Vagina (tissue), 2 donors: ENCODE measurements around the gene FAM216B.

ENCODE experiments used
- POLR2AphosphoS5 ChIP-seq, 2 donors: sonication (generic); formaldehyde crosslinking; IDR thresholded peaks; one replicate each; pipeline ENCODE4 v1.9.0; 2017; ENCODE audit warnings: antibody characterized with exemption in 2 of 2, mild to moderate bottlenecking in 2 of 2, low read depth in 1 of 2; ENCODE audit not compliant: insufficient read depth in 1 of 2
- TF ChIP-seq, protein P1 (sequence below), 3 experiments: fragments of 450-650 bp in 2 of 3; fragments of 200-600 bp in 1 of 3; sonication (generic) in 1 of 3; IDR thresholded peaks; one replicate each; pipeline ENCODE4 v1.5.1; 2017 to 2019; ENCODE audit warnings: antibody characterized with exemption in 3 of 3, mild to moderate bottlenecking in 2 of 3, moderate library complexity in 2 of 3

DNA sequence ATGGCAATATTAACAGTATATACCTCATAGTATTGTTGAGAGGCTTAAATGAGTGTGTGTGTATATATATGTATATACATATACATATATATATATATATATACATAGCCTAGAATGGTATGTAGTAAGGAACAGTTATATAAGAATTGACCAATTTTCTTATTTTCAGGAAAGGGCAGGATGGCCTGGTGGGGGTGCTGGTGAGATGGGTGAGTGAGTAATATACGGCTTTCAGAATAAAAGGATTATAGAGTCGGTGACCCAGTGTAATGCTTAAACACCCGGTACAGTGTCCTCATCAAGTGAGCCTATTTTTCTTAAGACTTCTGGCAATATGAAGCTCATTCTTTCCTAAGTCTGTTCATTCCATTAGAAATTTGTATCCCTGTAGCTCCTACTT lies 11.7 kb upstream of the FAM216B start:
- TF ChIP-seq, protein P1, sequence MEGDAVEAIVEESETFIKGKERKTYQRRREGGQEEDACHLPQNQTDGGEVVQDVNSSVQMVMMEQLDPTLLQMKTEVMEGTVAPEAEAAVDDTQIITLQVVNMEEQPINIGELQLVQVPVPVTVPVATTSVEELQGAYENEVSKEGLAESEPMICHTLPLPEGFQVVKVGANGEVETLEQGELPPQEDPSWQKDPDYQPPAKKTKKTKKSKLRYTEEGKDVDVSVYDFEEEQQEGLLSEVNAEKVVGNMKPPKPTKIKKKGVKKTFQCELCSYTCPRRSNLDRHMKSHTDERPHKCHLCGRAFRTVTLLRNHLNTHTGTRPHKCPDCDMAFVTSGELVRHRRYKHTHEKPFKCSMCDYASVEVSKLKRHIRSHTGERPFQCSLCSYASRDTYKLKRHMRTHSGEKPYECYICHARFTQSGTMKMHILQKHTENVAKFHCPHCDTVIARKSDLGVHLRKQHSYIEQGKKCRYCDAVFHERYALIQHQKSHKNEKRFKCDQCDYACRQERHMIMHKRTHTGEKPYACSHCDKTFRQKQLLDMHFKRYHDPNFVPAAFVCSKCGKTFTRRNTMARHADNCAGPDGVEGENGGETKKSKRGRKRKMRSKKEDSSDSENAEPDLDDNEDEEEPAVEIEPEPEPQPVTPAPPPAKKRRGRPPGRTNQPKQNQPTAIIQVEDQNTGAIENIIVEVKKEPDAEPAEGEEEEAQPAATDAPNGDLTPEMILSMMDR (IDR thresholded peaks at IDR 0.05), result no peak
- TF ChIP-seq POLR2AphosphoS5 (IDR thresholded peaks at IDR 0.05; ENCODE audit: insufficient read depth in 1 of 2, low read depth in 1 of 2), result no peak
